GM20000 (cell line): ENCODE results near the gene MAP3K5.

Experiments used
- DNase-seq: peaks from one replicate; pipeline ENCODE4 v3.0.0; 2012; ENCODE audit warnings: low spot score
- CTCF ChIP-seq: IDR thresholded peaks from 2 replicates; pipeline ENCODE4 v1.5.1; 2012; ENCODE audit warnings: mild to moderate bottlenecking, control low read depth; ENCODE audit errors: extremely low read depth, missing control alignments

Gene MAP3K5

GRCh38 chr6:136740050-136740974 lies 52.0 kb downstream of the MAP3K5 start:
- no peak for DNase-seq
- TF ChIP-seq CTCF, result no peak

GRCh38 chr6:136739501-136739900 lies 52.8 kb downstream of the MAP3K5 start:
- DNase-seq, result no peak

GRCh38 chr6:136739071-136739470 lies 53.2 kb downstream of the MAP3K5 start:
- TF ChIP-seq CTCF, result no peak
- no peak for DNase-seq

More at GRCh38 chr6:136739501-136739900, 52.8 kb downstream of the MAP3K5 start:
- no peak for TF ChIP-seq CTCF

- TF ChIP-seq CTCF, result no peak
- DNase-seq, result no peak
Observed at GRCh38 chr6:136738692-136739057, 53.6 kb downstream of the MAP3K5 start.

GRCh38 chr6:136737871-136738691 lies 54.2 kb downstream of the MAP3K5 start:
- TF ChIP-seq CTCF, result no peak
- no peak for DNase-seq

- no peak for TF ChIP-seq CTCF
- no peak for DNase-seq
Observed at GRCh38 chr6:136737374-136737844, 54.9 kb downstream of the MAP3K5 start.
